ENCODE data around the gene PTPN21.

PTPN21 gene

GRCh38 chr14:88482524-88482923, 72.3 kb downstream of the PTPN21 start:
- DNase-seq (ENCODE audit: low read depth in 1 of 2, low spot score in 1 of 2) = no peak
- no peak overlapping the region for H3K27ac ChIP-seq (replicated peaks)
- TF ChIP-seq GABPA (IDR thresholded peaks at IDR 0.05; ENCODE audit: low read depth) = no peak
- no peak for TF ChIP-seq POLR2AphosphoS5 (IDR thresholded peaks at IDR 0.05; ENCODE audit: low read depth)
- TF ChIP-seq SPI1 (IDR thresholded peaks at IDR 0.05; ENCODE audit: borderline replicate concordance, low read depth) = no peak
- TF ChIP-seq CTCF (IDR thresholded peaks at IDR 0.05; ENCODE audit: insufficient read depth, low read length) = no peak
- no peak for TF ChIP-seq REST (IDR thresholded peaks at IDR 0.05; ENCODE audit: insufficient replicate concordance, low read depth)
- H3K4me3 ChIP-seq (replicated peaks; ENCODE audit: insufficient read depth, low read length) = no peak overlapping the region
- no peaks in the 10 kb centered on the region for H3K27me3 ChIP-seq (ENCODE audit: insufficient read depth, poor library complexity, severe bottlenecking)

- Histone ChIP-seq H3K27ac (replicated peaks) (no peak overlapping the region), H3K27me3 (ENCODE audit: insufficient read depth, poor library complexity, severe bottlenecking) (no peaks in the 10 kb centered on the region), H3K4me3 (replicated peaks; ENCODE audit: insufficient read depth, low read length) (no peak overlapping the region)
- no peak for DNase-seq (ENCODE audit: low read depth in 1 of 2, low spot score in 1 of 2)
- TF ChIP-seq SPI1 (IDR thresholded peaks at IDR 0.05; ENCODE audit: borderline replicate concordance, low read depth) = no peak
- TF ChIP-seq POLR2AphosphoS5 (IDR thresholded peaks at IDR 0.05; ENCODE audit: low read depth) = no peak
- no peak for TF ChIP-seq GABPA (IDR thresholded peaks at IDR 0.05; ENCODE audit: low read depth)
- no peak for TF ChIP-seq REST (IDR thresholded peaks at IDR 0.05; ENCODE audit: insufficient replicate concordance, low read depth)
- TF ChIP-seq CTCF (IDR thresholded peaks at IDR 0.05; ENCODE audit: insufficient read depth, low read length) = no peak
Measured at GRCh38 chr14:88481794-88482193, 73.0 kb downstream of the PTPN21 start.

GRCh38 chr14:88481059-88481458, 73.7 kb downstream of the PTPN21 start:
- no peak for DNase-seq (ENCODE audit: low read depth in 1 of 2, low spot score in 1 of 2)
- no peaks in the 10 kb centered on the region for H3K27me3 ChIP-seq (ENCODE audit: insufficient read depth, poor library complexity, severe bottlenecking)
- H3K27ac ChIP-seq (replicated peaks) = no peak overlapping the region
- no peak overlapping the region for H3K4me3 ChIP-seq (replicated peaks; ENCODE audit: insufficient read depth, low read length)
- no peak for TF ChIP-seq POLR2AphosphoS5 (IDR thresholded peaks at IDR 0.05; ENCODE audit: low read depth)
- TF ChIP-seq SPI1 (IDR thresholded peaks at IDR 0.05; ENCODE audit: borderline replicate concordance, low read depth) = no peak
- TF ChIP-seq CTCF (IDR thresholded peaks at IDR 0.05; ENCODE audit: insufficient read depth, low read length) = no peak
- TF ChIP-seq REST (IDR thresholded peaks at IDR 0.05; ENCODE audit: insufficient replicate concordance, low read depth) = no peak
- no peak for TF ChIP-seq GABPA (IDR thresholded peaks at IDR 0.05; ENCODE audit: low read depth)

Data from HL-60 (cell line).